ENCODE data around the gene KANSL1L.

Gene KANSL1L

DNA sequence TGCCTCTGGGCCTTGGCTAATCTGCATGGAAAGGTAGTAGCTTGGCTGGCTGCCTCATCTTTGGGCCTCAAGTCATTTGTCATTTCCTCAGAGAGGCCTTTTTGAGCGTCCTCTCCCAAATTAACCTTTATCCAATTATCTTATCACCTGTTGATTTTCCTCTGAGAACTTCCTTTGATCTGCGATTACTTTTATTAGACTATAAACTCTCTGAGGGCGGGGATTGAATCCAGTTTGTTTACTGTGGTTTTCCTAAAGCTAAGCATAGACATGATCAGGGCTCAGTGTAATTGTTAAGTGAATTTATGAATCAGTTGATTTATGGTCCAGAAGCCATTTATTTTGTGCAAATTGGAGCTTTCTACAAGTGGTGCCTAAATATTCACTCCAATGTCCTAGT is 161.3 kb downstream of the KANSL1L start:
- Histone ChIP-seq H3K9ac (ENCODE audit: low read length) (no peak overlapping the region), H3K9me3 (ENCODE audit: control insufficient read depth, low read length) (no peaks in the 10 kb centered on the region), H3K36me3 (ENCODE audit: control insufficient read depth, insufficient read depth, low read length, severe bottlenecking) (peaks cover 37% of the 10 kb centered on the region), H3K27me3 (replicated peaks; ENCODE audit: control insufficient read depth, insufficient read depth, low read length) (no peaks in the 10 kb centered on the region), H3K4me3 (ENCODE audit: low read length) (no peak overlapping the region), H3K4me1 (ENCODE audit: control insufficient read depth, insufficient read depth, low read length) (peaks cover 36% of the 10 kb centered on the region)
- no peak for DNase-seq (ENCODE audit: low read depth)

- Histone ChIP-seq H3K27me3 (replicated peaks; ENCODE audit: control insufficient read depth, insufficient read depth, low read length) (no peaks in the 10 kb centered on the region), H3K9ac (ENCODE audit: low read length) (no peak overlapping the region), H3K36me3 (ENCODE audit: control insufficient read depth, insufficient read depth, low read length, severe bottlenecking) (peaks cover 34% of the 10 kb centered on the region), H3K9me3 (ENCODE audit: control insufficient read depth, low read length) (no peaks in the 10 kb centered on the region), H3K4me3 (ENCODE audit: low read length) (no peak overlapping the region), H3K4me1 (ENCODE audit: control insufficient read depth, insufficient read depth, low read length) (peaks cover 43% of the 10 kb centered on the region)
- no peak for DNase-seq (ENCODE audit: low read depth)
Observed at GRCh38 chr2:210009126-210009525, 162.1 kb downstream of the KANSL1L start.

GRCh38 chr2:210007895-210008294 is 163.3 kb downstream of the KANSL1L start:
- Histone ChIP-seq H3K36me3 (ENCODE audit: control insufficient read depth, insufficient read depth, low read length, severe bottlenecking) (peaks cover 27% of the 10 kb centered on the region), H3K4me1 (ENCODE audit: control insufficient read depth, insufficient read depth, low read length) (peaks cover 52% of the 10 kb centered on the region), H3K4me3 (ENCODE audit: low read length) (no peak overlapping the region), H3K27me3 (replicated peaks; ENCODE audit: control insufficient read depth, insufficient read depth, low read length) (no peaks in the 10 kb centered on the region), H3K9me3 (ENCODE audit: control insufficient read depth, low read length) (no peaks in the 10 kb centered on the region), H3K9ac (ENCODE audit: low read length) (no peak overlapping the region)
- no peak for DNase-seq (ENCODE audit: low read depth)

DNA sequence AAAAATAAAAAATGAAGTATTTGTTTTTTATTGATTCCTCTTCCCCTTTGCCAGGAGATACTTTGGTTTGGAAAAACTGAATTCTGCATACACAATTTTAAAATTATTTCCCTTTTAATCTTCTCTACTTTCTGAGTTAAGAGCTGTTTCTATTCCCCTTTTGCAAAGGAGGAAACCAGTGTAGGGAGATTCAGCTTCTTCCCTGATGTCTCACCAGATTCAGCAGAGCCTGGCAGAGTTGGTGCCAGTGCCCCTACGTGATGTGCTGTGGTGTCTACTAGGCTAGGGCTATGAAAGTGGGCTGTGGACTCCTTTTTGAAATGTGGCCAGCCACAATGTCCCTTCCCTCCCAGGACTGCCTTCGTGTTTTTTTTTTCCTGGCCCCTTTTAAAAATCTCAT is 166.3 kb downstream of the KANSL1L start:
- Histone ChIP-seq H3K4me1 (ENCODE audit: control insufficient read depth, insufficient read depth, low read length) (peaks cover 56% of the 10 kb centered on the region), H3K27me3 (replicated peaks; ENCODE audit: control insufficient read depth, insufficient read depth, low read length) (no peaks in the 10 kb centered on the region), H3K4me3 (ENCODE audit: low read length) (peak overlapping the region; percentile 99), H3K36me3 (ENCODE audit: control insufficient read depth, insufficient read depth, low read length, severe bottlenecking) (peaks cover 7% of the 10 kb centered on the region), H3K9me3 (ENCODE audit: control insufficient read depth, low read length) (no peaks in the 10 kb centered on the region), H3K9ac (ENCODE audit: low read length) (no peak overlapping the region)
- DNase-seq (ENCODE audit: low read depth), result peak; percentile 5

GRCh38 chr2:210003359-210003758 is 167.8 kb downstream of the KANSL1L start:
- Histone ChIP-seq H3K9me3 (ENCODE audit: control insufficient read depth, low read length) (no peaks in the 10 kb centered on the region), H3K4me1 (ENCODE audit: control insufficient read depth, insufficient read depth, low read length) (peaks cover 48% of the 10 kb centered on the region), H3K4me3 (ENCODE audit: low read length) (peak overlapping the region; percentile 99), H3K36me3 (ENCODE audit: control insufficient read depth, insufficient read depth, low read length, severe bottlenecking) (peaks cover 2% of the 10 kb centered on the region), H3K27me3 (replicated peaks; ENCODE audit: control insufficient read depth, insufficient read depth, low read length) (no peaks in the 10 kb centered on the region), H3K9ac (ENCODE audit: low read length) (peak overlapping the region; percentile 96)
- peak; percentile 56 for DNase-seq (ENCODE audit: low read depth)

DNA sequence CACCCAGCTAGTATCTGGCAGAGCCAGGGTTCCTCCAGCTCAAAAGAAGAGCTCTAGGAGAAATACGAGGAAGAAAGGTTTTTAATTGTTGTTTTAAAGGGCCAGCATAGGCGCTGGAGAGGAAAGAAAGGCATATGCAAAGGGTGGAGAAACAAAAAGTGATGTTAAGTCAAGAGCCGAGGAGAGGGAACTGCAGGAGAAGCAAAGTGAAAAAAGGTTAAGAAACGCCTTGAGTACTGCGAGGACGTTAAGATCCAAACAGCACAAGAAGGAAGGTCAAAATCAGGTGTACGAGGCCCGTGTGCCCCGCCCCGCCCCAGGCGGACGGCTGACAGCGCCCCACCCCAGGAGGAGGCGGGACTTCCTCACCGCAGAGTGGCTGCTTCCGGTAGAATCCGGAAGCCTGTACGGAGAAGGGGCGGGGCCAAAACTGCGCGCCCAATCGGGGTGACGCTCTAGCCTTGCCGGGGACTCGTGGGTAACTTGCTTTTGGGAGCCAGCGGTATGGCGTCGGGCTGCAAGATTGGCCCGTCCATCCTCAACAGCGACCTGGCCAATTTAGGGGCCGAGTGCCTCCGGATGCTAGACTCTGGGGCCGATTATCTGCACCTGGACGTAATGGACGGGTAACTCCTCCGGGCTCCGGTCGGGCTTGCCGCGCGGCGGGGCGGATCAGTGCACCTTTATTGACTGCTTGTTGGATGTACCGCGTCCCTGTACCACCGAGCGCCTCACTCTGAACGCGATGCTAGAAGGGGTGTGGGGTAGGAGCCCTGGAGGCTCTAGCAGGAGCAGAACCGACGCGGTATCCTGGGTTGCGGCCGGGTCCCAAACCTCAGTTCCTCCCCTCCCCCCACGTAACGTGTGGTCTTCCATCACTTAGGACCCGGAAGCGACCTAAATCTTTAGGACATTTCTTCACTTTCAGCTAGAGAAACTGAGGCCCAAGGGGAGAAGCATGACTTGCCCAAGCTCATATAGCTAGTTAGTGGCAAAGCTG is 168.8 kb downstream of the KANSL1L start, which contains the start of gene RPE:
Gene RPE (plus strand): TSS at position 481 of the 1,000 bp plus-strand sequence. CDS start 24 bp downstream, at position 505.
- Histone ChIP-seq H3K4me1 (ENCODE audit: control insufficient read depth, insufficient read depth, low read length) (peaks cover 44% of the 10 kb centered on the region), H3K27me3 (replicated peaks; ENCODE audit: control insufficient read depth, insufficient read depth, low read length) (no peaks in the 10 kb centered on the region), H3K9me3 (ENCODE audit: control insufficient read depth, low read length) (no peaks in the 10 kb centered on the region), H3K4me3 (ENCODE audit: low read length) (peak within 1 kb of the TSS; percentile 99), H3K9ac (ENCODE audit: low read length) (peak within 1 kb of the TSS; percentile 96), H3K36me3 (ENCODE audit: control insufficient read depth, insufficient read depth, low read length, severe bottlenecking) (no peaks in the 10 kb centered on the region)
- peak; percentile 99 for DNase-seq (ENCODE audit: low read depth)

DNA sequence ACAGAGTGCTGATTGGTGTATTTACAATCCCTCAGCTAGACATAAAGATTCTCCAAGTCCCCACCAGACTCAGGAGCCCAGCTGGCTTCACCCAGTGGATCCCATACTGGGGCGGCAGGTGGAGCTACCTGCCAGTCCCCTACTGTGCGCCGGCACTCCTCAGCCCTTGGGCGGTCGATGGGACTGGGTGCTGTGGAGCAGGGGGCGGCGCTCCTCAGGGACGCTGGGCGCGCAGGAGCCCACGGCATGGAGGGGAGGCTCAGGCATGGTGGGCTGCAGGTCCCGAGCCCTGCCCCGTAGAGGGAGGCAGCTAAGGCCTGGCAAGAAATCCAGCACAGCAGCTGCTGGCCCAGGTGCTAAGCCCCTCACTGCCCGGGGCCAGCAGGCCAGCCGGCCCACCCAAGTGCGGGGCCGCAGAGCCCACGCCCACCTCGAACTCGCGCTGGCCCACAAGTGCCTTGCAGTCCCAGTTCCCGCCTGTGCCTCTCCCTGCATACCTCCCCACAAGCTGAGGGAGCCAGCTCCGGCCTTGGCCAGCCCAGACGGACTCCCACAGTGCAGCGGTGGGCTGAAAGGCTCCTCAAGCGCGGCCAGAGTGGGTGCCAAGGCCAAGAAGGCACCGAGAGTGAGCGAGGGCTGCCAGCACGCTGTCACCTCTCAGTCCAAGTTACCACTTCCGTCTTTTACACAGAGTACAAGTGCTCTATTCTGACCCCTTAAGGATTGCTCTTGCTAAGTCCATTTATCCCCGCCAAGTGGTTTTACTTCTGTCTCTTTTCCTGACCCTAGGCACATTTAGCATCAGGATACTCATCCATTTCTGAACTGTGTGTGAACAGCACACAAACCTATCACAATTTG is 170.5 kb downstream of the KANSL1L start:
- Histone ChIP-seq H3K9ac (ENCODE audit: low read length) (no peak overlapping the region), H3K9me3 (ENCODE audit: control insufficient read depth, low read length) (no peaks in the 10 kb centered on the region), H3K27me3 (replicated peaks; ENCODE audit: control insufficient read depth, insufficient read depth, low read length) (no peaks in the 10 kb centered on the region), H3K36me3 (ENCODE audit: control insufficient read depth, insufficient read depth, low read length, severe bottlenecking) (no peaks in the 10 kb centered on the region), H3K4me3 (ENCODE audit: low read length) (no peak overlapping the region), H3K4me1 (ENCODE audit: control insufficient read depth, insufficient read depth, low read length) (peaks cover 31% of the 10 kb centered on the region)
- no peak for DNase-seq (ENCODE audit: low read depth)

- Histone ChIP-seq H3K9ac (ENCODE audit: low read length) (no peak overlapping the region), H3K9me3 (ENCODE audit: control insufficient read depth, low read length) (no peaks in the 10 kb centered on the region), H3K4me3 (ENCODE audit: low read length) (no peak overlapping the region), H3K4me1 (ENCODE audit: control insufficient read depth, insufficient read depth, low read length) (peaks cover 10% of the 10 kb centered on the region), H3K27me3 (replicated peaks; ENCODE audit: control insufficient read depth, insufficient read depth, low read length) (no peaks in the 10 kb centered on the region), H3K36me3 (ENCODE audit: control insufficient read depth, insufficient read depth, low read length, severe bottlenecking) (no peaks in the 10 kb centered on the region)
- DNase-seq (ENCODE audit: low read depth), result no peak
Observed at GRCh38 chr2:209998596-209998995, 172.6 kb downstream of the KANSL1L start.

DNA sequence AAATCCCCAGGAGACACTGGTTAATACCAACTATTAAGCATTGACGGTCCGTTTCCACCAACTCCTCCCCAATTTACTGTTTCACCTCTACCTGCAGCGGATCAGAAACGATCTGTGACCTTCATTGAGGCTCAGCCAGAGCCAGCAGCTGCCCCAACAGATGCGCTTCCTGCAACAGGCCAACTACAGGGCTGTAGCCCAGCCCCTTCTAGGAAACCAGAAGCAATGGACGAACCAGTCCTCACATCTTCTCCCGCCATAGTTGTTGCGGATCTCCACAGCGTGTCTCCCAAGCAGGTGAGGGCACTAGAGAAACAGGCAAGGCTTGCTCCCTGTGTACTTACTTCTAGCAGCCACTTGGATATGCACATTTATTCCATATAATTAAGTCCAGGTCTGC is 177.2 kb downstream of the KANSL1L start:
- no peak for DNase-seq (ENCODE audit: low read depth)
- Histone ChIP-seq H3K4me3 (ENCODE audit: low read length) (no peak overlapping the region), H3K27me3 (replicated peaks; ENCODE audit: control insufficient read depth, insufficient read depth, low read length) (no peaks in the 10 kb centered on the region), H3K36me3 (ENCODE audit: control insufficient read depth, insufficient read depth, low read length, severe bottlenecking) (no peaks in the 10 kb centered on the region), H3K9ac (ENCODE audit: low read length) (no peak overlapping the region), H3K9me3 (ENCODE audit: control insufficient read depth, low read length) (no peaks in the 10 kb centered on the region), H3K4me1 (ENCODE audit: control insufficient read depth, insufficient read depth, low read length) (no peaks in the 10 kb centered on the region)

DNA sequence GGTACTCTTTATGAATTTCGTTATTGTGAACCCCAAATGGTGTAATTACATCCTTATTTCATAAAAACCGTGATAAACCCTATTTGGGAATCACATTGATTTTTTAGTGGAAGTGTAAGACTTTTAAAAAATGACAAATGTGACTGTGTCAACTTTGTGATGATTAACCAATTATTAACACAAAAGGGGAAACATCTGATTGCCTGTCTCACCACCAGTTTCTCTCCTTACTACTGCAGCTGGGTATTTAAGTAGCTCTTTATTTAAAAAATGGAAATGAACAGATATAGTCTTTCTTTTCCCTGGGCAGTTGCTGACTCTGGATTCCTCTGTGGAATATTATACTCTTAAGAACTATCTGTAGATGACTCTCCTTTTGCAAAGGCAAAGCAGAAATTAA is 180.4 kb downstream of the KANSL1L start:
- no peaks in the 10 kb centered on the region for H3K36me3 ChIP-seq (ENCODE audit: control insufficient read depth, insufficient read depth, low read length, severe bottlenecking)
- H3K4me1 ChIP-seq (ENCODE audit: control insufficient read depth, insufficient read depth, low read length), result no peaks in the 10 kb centered on the region
- no peak overlapping the region for H3K9ac ChIP-seq (ENCODE audit: low read length)
- H3K27me3 ChIP-seq (replicated peaks; ENCODE audit: control insufficient read depth, insufficient read depth, low read length), result no peaks in the 10 kb centered on the region
- H3K9me3 ChIP-seq (ENCODE audit: control insufficient read depth, low read length), result no peaks in the 10 kb centered on the region
- no peak overlapping the region for H3K4me3 ChIP-seq (ENCODE audit: low read length)
- DNase-seq (ENCODE audit: low read depth), result no peak

DNA sequence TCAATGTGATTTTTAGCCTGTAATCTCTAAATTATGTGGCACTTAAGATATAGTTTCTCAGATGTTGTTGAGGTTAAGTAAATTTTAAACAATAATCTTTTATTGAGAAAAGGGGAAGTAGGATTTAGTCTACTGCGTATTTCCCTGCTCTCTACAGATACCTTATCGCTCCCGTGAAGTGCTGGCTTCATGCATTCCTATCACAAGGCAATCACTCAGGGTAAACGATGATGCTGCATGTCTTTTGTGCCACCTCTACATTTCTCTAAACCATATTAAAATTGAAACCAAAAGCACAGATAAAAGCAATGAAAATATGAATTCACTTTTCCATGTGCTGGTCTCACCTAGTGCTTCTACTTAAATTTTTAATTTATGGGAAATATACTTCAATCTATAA is 183.2 kb downstream of the KANSL1L start:
- Histone ChIP-seq H3K27me3 (replicated peaks; ENCODE audit: control insufficient read depth, insufficient read depth, low read length) (no peaks in the 10 kb centered on the region), H3K9ac (ENCODE audit: low read length) (no peak overlapping the region)
- no peak for DNase-seq (ENCODE audit: low read depth)

More for the DNA sequence above, 183.2 kb downstream of the KANSL1L start:
- Histone ChIP-seq H3K9me3 (ENCODE audit: control insufficient read depth, low read length) (no peaks in the 10 kb centered on the region), H3K4me3 (ENCODE audit: low read length) (no peak overlapping the region), H3K36me3 (ENCODE audit: control insufficient read depth, insufficient read depth, low read length, severe bottlenecking) (no peaks in the 10 kb centered on the region), H3K4me1 (ENCODE audit: control insufficient read depth, insufficient read depth, low read length) (no peaks in the 10 kb centered on the region)
